T1000 (cell line): Measurements from ENCODE around the gene SLC16A11.
"Not testable (repeated sequence)": the region's sequence is repeated elsewhere in the genome, so short reads cannot be mapped to it uniquely, and the experiment has no call there.

Experiments used
- DNase-seq: peaks from one replicate; lab custom pipeline; 2025; ENCODE audit warnings: mixed read lengths; lab: John Stamatoyannopoulos, UW

The SLC16A11 gene

GRCh38 chr17:7058831-7059447 is 15.0 kb upstream of the SLC16A11 start:
- DNase-seq = no peak

- DNase-seq = no peak
Measured at GRCh38 chr17:7056386-7056785, 12.5 kb upstream of the SLC16A11 start.

DNA sequence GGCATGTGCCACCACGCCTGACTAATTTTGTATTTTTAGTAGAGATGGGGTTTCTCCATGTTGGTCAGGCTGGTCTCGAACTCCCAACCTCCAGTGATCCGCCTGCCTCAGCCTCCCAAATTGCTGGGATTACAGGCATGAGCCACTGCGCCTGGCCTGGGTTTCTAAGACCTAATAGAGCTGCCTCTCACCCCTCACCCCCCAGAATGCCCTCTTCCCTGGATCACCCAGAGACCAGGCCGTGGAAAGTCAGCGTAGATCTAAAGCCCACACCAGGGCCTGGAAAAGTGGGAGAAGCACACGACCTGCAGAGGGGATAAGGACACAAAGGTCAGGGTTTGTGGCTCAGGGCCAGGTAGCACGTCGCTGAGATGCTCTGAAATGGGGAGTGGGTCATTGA is 6.7 kb upstream of the SLC16A11 start:
- not testable (repeated sequence) for DNase-seq

GRCh38 chr17:7048968-7049367 is 5.1 kb upstream of the SLC16A11 start:
- no peak for DNase-seq

GRCh38 chr17:7047566-7047965 is 3.7 kb upstream of the SLC16A11 start:
- no peak for DNase-seq

GRCh38 chr17:7046725-7047397 is 3.0 kb upstream of the SLC16A11 start:
- DNase-seq = not testable (repeated sequence)

DNA sequence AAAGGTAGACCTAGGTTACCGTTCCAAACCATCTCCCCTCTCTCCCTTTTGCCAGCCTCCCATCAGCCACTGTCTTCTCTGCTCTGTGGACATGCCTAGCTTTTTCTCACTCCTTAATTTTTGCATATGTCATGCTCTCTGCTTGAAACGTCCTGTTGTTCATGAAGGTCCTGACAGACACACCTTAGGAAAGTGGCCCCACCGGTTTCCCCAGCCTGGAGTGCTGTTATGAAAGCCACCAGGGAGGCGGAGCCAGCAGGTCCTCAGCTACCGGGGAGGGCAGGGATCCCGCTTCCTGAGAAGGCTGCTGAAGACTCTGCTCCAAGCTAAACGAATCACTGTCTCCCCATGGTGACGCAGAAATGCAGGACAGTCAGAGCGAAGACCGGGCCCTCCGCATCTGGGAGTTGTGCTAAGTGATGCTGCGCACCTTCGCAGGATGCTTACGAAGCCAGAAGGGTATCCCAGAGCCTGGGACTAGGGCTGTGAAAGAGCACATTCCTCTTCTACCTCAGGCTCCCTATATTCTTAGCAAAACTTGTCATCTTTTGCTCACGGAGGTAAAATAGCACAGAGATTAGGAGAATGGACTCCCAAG is 2.3 kb upstream of the SLC16A11 start:
- no peak for DNase-seq

DNA sequence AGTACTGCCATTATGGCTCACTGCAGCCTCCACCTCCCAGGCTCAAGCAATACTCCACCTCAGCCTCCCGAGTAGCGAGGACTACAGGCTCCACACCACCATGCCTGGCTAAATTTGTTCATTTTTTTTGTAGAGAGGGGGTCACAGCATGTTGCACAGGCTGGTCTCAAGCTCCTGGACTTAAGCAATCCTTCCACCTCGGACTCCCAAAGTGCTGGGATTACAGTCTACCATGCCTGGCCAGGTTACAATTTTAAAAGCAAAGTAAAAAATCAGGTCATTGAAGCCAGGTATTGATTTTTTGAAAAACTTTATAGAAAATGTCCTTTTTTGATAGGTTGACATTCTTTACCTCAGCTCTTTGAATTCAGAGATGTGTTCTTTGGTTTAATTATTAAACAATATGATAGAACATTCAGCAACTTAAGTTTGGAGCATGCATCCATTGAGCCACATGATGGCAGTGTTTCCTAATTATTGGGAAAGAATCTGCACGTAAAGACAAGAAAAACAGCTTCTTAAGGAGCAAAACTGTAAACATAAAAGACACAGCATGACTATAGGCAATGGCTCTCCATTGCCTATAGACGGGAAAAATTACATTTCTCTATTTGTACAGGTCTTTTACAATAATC is 1.7 kb upstream of the SLC16A11 start:
- DNase-seq = peak; percentile 23

DNA sequence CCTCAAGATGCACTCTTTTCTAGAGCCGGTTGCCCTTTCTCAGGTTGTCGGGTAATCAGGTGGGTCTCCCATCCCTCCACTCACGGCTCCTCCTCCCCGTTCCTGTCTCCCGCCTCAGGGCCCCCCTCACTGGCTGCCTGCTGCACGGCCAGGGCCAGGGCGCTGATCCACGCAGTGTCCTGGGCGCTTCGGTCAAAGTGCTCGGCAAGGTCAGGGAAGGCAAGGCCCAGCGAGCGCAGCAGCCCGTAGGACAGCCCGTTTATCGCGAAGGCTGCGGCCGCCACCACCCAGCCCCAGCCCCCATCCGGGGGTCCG is 753 bp downstream of the SLC16A11 start:
- no peak for DNase-seq

DNA sequence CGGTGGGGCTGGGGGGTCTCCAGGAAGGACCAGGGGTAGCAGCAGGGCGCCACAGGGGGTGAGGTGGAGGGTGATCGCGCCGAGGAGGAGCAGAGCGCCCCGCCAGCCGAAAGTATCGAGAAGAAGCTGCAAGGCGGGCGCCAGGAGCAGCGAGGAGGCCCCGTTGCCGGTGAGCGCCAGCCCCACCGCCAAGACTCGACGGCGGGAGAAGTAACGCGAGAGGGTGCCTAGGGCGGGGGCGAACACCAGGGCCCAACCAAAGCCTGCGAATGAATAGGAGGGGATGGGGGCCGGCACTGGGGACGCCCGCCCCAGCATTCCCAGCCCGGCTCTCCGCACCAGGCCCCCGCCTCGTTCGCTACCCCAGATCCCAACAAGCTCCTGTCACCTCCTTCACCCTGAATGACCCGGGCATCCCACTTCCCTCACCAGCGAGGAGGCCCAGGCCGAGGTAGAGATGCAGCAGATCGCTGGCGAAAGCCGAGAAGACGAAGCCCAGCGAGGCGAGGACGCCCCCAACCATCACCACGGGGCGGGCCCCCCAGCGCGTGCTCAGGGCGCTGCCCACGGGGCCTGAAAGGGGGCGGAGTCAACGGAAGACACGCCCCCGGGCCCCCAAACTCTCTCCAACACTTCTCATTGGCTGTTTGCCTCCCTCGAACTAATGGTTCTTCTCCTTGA is 1.3 kb downstream of the SLC16A11 start:
- DNase-seq = no peak

DNA sequence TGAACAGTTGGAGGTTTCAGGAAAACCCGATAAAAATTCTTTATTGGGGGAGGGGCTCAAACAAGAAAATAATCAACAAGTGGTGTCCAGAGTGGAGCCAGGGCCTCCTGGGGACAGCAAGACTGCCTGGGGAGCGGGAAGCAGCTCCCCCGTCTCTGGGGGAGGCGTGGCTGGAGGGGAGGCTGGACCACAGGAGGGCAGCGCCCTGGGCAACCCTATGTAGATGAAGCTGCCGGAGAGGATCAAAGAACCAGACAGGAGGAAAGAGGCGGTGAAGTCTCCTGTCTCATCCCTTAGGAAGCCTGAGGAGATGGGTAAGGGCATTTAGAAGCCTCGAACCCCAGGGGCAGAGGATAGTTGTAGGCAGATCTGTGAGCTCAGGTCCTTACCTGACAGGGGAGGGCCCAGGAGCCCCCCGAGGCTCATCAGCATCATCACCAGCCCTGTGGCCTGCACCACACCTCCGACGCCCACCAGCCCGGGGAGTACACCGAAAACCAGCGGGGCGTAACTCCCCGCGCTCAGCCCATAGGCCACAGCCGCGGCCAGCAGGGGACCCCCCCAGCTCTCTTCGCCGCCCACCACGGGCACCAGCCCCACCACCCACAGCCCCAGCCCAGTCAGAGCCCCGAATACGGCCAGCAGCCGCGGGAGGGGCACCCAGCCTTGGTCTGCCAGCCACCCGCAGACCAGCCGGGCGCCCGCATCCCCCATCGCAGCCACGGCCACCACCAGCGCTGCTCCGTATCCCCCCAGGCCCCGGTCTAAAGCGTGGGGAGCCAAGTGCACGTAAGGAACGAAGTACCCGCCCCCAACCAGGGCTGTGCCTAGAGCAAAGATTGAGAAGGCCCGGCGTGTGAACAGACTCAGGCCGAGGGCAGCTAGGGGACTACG is 2.0 kb downstream of the SLC16A11 start:
- no peak for DNase-seq

- DNase-seq = no peak
Measured at GRCh38 chr17:7039832-7040231, 4.1 kb downstream of the SLC16A11 start.

GRCh38 chr17:7038025-7038862 is 5.6 kb downstream of the SLC16A11 start:
- no peak for DNase-seq

DNA sequence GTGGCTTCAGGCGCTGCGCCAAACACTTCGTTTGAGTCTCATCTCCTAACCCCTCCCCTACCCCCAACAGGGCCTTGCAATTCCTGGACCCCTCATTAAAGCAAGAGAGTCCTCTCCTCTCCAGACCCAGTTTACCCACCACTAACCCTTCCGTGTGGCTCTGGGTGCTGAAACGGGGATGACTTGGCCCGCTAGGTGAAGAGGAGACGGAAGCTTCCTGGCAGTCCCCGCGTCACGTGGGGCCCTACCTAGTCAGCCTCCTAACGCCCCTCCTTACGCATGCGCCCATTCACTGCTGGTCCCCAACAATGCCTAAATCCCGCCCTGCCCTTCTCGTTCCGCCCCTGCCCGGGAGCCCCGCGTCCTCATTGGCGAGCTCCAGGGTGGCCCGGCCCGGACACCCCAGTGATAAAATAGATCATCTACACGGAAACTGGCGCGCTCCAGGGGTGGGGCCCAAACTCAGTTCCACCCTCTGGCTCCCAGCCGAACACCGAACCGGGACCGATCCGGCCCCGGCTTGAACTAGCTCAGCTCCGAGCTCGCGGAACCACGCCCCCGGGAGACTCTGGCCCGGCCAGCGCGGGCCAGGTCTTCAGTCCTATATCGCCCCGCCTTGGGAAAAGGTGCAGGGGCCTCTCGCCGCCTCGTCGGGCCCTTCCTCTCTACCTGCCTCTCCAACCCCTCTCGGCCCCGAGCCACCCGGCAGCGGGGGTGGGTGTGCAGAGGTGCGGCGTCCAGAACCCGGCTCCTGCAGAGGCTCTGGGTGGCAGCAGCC is 8.1 kb downstream of the SLC16A11 start, which contains the start of gene SLC16A13:
Gene SLC16A13 (plus strand): TSS at position 425 of the 778 bp plus-strand sequence. CDS start 368 bp downstream, outside the sequence.
- peak; percentile 93 for DNase-seq

- DNase-seq = no peak
Measured at GRCh38 chr17:7034955-7035590, 8.8 kb downstream of the SLC16A11 start.

GRCh38 chr17:7029659-7030058 is 14.2 kb downstream of the SLC16A11 start:
- no peak for DNase-seq

GRCh38 chr17:7029096-7029495 is 14.8 kb downstream of the SLC16A11 start:
- DNase-seq = no peak

- DNase-seq = no peak
Measured at GRCh38 chr17:7027335-7027734, 16.6 kb downstream of the SLC16A11 start.

GRCh38 chr17:7026471-7027115 is 17.3 kb downstream of the SLC16A11 start:
- DNase-seq = no peak
